Osteoblast (primary cell): ENCODE measurements around the gene PALLD. TPM values are rescaled to one million over a fixed set of nuclear protein-coding genes. Genes with fewer than 3 reads are reported as not detected.
A peak's percentile ranks its signal among the peaks of the same experiment; 100 is the strongest.

Source experiments
- DNase-seq: peaks from one replicate; pipeline ENCODE4 v3.0.0; 2011; ENCODE audit warnings: low spot score, mixed read lengths; ENCODE audit not compliant: insufficient read length; ENCODE audit errors: missing footprints
- H2AFZ ChIP-seq: 2 replicates; pipeline ENCODE4 v1.6.0; 2011; ENCODE audit warnings: mild to moderate bottlenecking, low read length
- H3K27ac ChIP-seq: 2 replicates; pipeline ENCODE4 v1.5.1; 2011; ENCODE audit warnings: mild to moderate bottlenecking, low read depth, low read length, moderate library complexity
- H3K27me3 ChIP-seq: 2 replicates; pipeline ENCODE4 v1.6.0; 2012; ENCODE audit warnings: mild to moderate bottlenecking, control low read depth, inconsistent platforms, low read length, moderate library complexity; ENCODE audit not compliant: insufficient read depth
- H3K36me3 ChIP-seq: 2 replicates; pipeline ENCODE4 v1.5.1; 2011; ENCODE audit warnings: mild to moderate bottlenecking, low read length, control low read depth, moderate library complexity; ENCODE audit not compliant: insufficient read depth
- H3K4me1 ChIP-seq: 2 replicates; pipeline ENCODE4 v1.5.1; 2011; ENCODE audit warnings: mild to moderate bottlenecking, low read length, control low read depth, moderate library complexity; ENCODE audit not compliant: insufficient read depth
- H3K4me2 ChIP-seq: 2 replicates; pipeline ENCODE4 v1.6.0; 2011; ENCODE audit warnings: mild to moderate bottlenecking, low read length; ENCODE audit not compliant: insufficient read depth
- H3K4me3 ChIP-seq: fragments of 200-600 bp; sonication (generic); 3 replicates; pipeline ENCODE4 v1.5.1; 2012; ENCODE audit warnings: mild to moderate bottlenecking, low read length, inconsistent platforms; ENCODE audit not compliant: insufficient read depth
- H3K79me2 ChIP-seq: 2 replicates; pipeline ENCODE4 v1.6.0; 2012; ENCODE audit warnings: mild to moderate bottlenecking, low read length, control low read depth, inconsistent platforms; ENCODE audit not compliant: insufficient read depth
- H3K9me3 ChIP-seq: 2 replicates; pipeline ENCODE4 v1.5.1; 2011; ENCODE audit warnings: low read depth, low read length, control low read depth
- H4K20me1 ChIP-seq: 2 replicates; pipeline ENCODE4 v1.6.0; 2012; ENCODE audit warnings: mild to moderate bottlenecking, low read length, control low read depth; ENCODE audit not compliant: insufficient read depth
- CTCF ChIP-seq: IDR thresholded peaks from 2 replicates; pipeline ENCODE4 v1.5.1; 2011; ENCODE audit warnings: mild to moderate bottlenecking, low read depth, low read length, moderate library complexity; ENCODE audit errors: extremely low read depth
- total RNA-seq: library from RNA; depleted of rRNA; stranded (reverse); fragments of >200 nt; gene quantifications from 2 replicates; pipeline ENCODE4 v1.2.3, GENCODE V29; 2012

PALLD gene
- total RNA-seq, 1 donor: 244 TPM

- Histone ChIP-seq H3K4me3 (no peak overlapping the region), H3K79me2 (peaks cover 4% of the 10 kb centered on the region), H3K27me3 (no peaks in the 10 kb centered on the region), H4K20me1 (no peaks in the 10 kb centered on the region), H3K9me3 (no peaks in the 10 kb centered on the region), H3K4me2 (peak overlapping the region; percentile 25), H3K4me1 (peaks cover 47% of the 10 kb centered on the region), H3K27ac (peak overlapping the region; percentile 69), H2AFZ (no peak overlapping the region), H3K36me3 (peaks cover 23% of the 10 kb centered on the region)
- DNase-seq: no peak
- TF ChIP-seq CTCF: no peak
Measured at GRCh38 chr4:168722391-168722790, 225.5 kb downstream of the PALLD start.

- Histone ChIP-seq H4K20me1 (no peaks in the 10 kb centered on the region), H3K27me3 (no peaks in the 10 kb centered on the region), H3K36me3 (peaks cover 21% of the 10 kb centered on the region), H3K79me2 (peaks cover 7% of the 10 kb centered on the region), H3K27ac (peak overlapping the region; percentile 69), H2AFZ (no peak overlapping the region), H3K9me3 (no peaks in the 10 kb centered on the region), H3K4me1 (peaks cover 41% of the 10 kb centered on the region), H3K4me3 (no peak overlapping the region), H3K4me2 (peak overlapping the region; percentile 25)
- DNase-seq: peak; percentile 47
- no peak for TF ChIP-seq CTCF
Measured at GRCh38 chr4:168723020-168723419, 226.2 kb downstream of the PALLD start.

- H3K27ac ChIP-seq: peak overlapping the region; percentile 69
- peak; percentile 46 for DNase-seq
- no peak for TF ChIP-seq CTCF
- H3K9me3 ChIP-seq: no peaks in the 10 kb centered on the region
- H3K27me3 ChIP-seq: no peaks in the 10 kb centered on the region
- peaks cover 40% of the 10 kb centered on the region for H3K4me1 ChIP-seq
- peak overlapping the region; percentile 25 for H3K4me2 ChIP-seq
- H3K79me2 ChIP-seq: peaks cover 7% of the 10 kb centered on the region
- no peaks in the 10 kb centered on the region for H4K20me1 ChIP-seq
- H2AFZ ChIP-seq: no peak overlapping the region
- peaks cover 15% of the 10 kb centered on the region for H3K36me3 ChIP-seq
- H3K4me3 ChIP-seq: no peak overlapping the region
Measured at GRCh38 chr4:168723569-168723968, 226.7 kb downstream of the PALLD start.

- no peaks in the 10 kb centered on the region for H3K27me3 ChIP-seq
- peak overlapping the region; percentile 69 for H3K27ac ChIP-seq
- no peak overlapping the region for H3K4me3 ChIP-seq
- H3K79me2 ChIP-seq: peaks cover 12% of the 10 kb centered on the region
- no peaks in the 10 kb centered on the region for H3K9me3 ChIP-seq
- H2AFZ ChIP-seq: no peak overlapping the region
- peaks cover 16% of the 10 kb centered on the region for H3K36me3 ChIP-seq
- no peak overlapping the region for H3K4me2 ChIP-seq
- TF ChIP-seq CTCF: no peak
- H4K20me1 ChIP-seq: no peaks in the 10 kb centered on the region
- H3K4me1 ChIP-seq: peaks cover 40% of the 10 kb centered on the region
- no peak for DNase-seq
Measured at GRCh38 chr4:168724243-168724642, 227.4 kb downstream of the PALLD start.
